Fibroblast of the aortic adventitia (primary cell): ENCODE results near the gene TRAPPC14. TPM values are rescaled to one million over a fixed set of nuclear protein-coding genes. Genes with fewer than 3 reads are reported as not detected.

Experiments
- DNase-seq: peaks from one replicate; pipeline ENCODE4 v3.0.0-alpha.2; 2010; ENCODE audit warnings: low read depth
- H3K4me3 ChIP-seq: 2 replicates; pipeline ENCODE4 v1.5.1; 2011; ENCODE audit warnings: low read depth, mild to moderate bottlenecking, control low read depth, low read length, moderate library complexity
- CTCF ChIP-seq: IDR thresholded peaks from 2 replicates; pipeline ENCODE4 v1.5.1; 2011; ENCODE audit warnings: mild to moderate bottlenecking, low read length, control low read depth, inconsistent platforms; ENCODE audit not compliant: insufficient read depth
- total RNA-seq: library from RNA; depleted of rRNA; stranded (reverse); fragments of >200 nt; gene quantifications from 2 replicates; pipeline ENCODE4 v1.2.3, GENCODE V29; 2012; ENCODE audit warnings: low replicate concordance

The TRAPPC14 gene
- total RNA-seq, 1 donor: 10.0 TPM

- peak within 1 kb of the TSS; percentile 80 for H3K4me3 ChIP-seq
- TF ChIP-seq CTCF: no peak
- DNase-seq: peak; percentile 96
These were observed 18.8 kb upstream of the TRAPPC14 start, which contains the start of the genes GPC2 and STAG3 for GRCh38 chr7:100177045-100178001. Gene GPC2 (minus strand): TSS chr7:100177381. CDS start chr7:100177199, 182 bp downstream. Gene STAG3 (plus strand): TSS chr7:100177918. CDS start chr7:100180557, 2,639 bp downstream.

GRCh38 chr7:100176096-100177044 lies 17.8 kb upstream of the TRAPPC14 start:
- peak overlapping the region; percentile 80 for H3K4me3 ChIP-seq
- no peak for DNase-seq
- no peak for TF ChIP-seq CTCF

- no peak for DNase-seq
- TF ChIP-seq CTCF: no peak
- no peak overlapping the region for H3K4me3 ChIP-seq
These were observed 16.9 kb upstream of the TRAPPC14 start for GRCh38 chr7:100175296-100175935.

GRCh38 chr7:100174582-100174981 lies 16.1 kb upstream of the TRAPPC14 start:
- no peak for TF ChIP-seq CTCF
- DNase-seq: no peak
- no peak overlapping the region for H3K4me3 ChIP-seq

GRCh38 chr7:100173806-100174495 lies 15.4 kb upstream of the TRAPPC14 start:
- no peak overlapping the region for H3K4me3 ChIP-seq
- DNase-seq: no peak
- no peak for TF ChIP-seq CTCF
